D721Med (cell line): ENCODE results near the gene ROPN1L.
"Not testable (repeated sequence)": the region's sequence is repeated elsewhere in the genome, so short reads cannot be mapped to it uniquely, and the experiment has no call there.

Experiments used
- DNase-seq: peaks from one replicate; pipeline ENCODE4 v3.0.0; 2011; ENCODE audit warnings: low spot score; ENCODE audit not compliant: insufficient read length
- FAIRE-seq: peaks from 2 replicates; lab custom pipeline; 2011; peaks lifted over from hg19 to GRCh38; lab: Jason Lieb, UNC
- CTCF ChIP-seq: IDR thresholded peaks from 2 replicates; pipeline ENCODE4 v1.5.1; 2012; ENCODE audit warnings: mild to moderate bottlenecking, control low read depth; ENCODE audit not compliant: insufficient read depth; ENCODE audit errors: missing control alignments

The ROPN1L gene

GRCh38 chr5:10493884-10494283, 52.2 kb downstream of the ROPN1L start:
- TF ChIP-seq CTCF: no peak
- DNase-seq: no peak
- no peak for FAIRE-seq

GRCh38 chr5:10494497-10494896, 52.8 kb downstream of the ROPN1L start:
- FAIRE-seq, DNase-seq: not testable (repeated sequence)

- TF ChIP-seq CTCF: no peak
- no peak for FAIRE-seq
- no peak for DNase-seq
Observed at GRCh38 chr5:10497554-10497953, 55.9 kb downstream of the ROPN1L start.

- no peak for TF ChIP-seq CTCF
- FAIRE-seq: no peak
- DNase-seq: no peak
Observed at GRCh38 chr5:10498350-10498749, 56.7 kb downstream of the ROPN1L start.

- FAIRE-seq: no peak
- DNase-seq: no peak
- no peak for TF ChIP-seq CTCF
Observed at GRCh38 chr5:10499066-10499465, 57.4 kb downstream of the ROPN1L start.

GRCh38 chr5:10499776-10500175, 58.1 kb downstream of the ROPN1L start:
- FAIRE-seq: no peak
- DNase-seq: no peak
- TF ChIP-seq CTCF: no peak

- FAIRE-seq (no peak), DNase-seq (no peak)
- no peak for TF ChIP-seq CTCF
Observed at GRCh38 chr5:10500669-10501068, 59.0 kb downstream of the ROPN1L start.

- FAIRE-seq (no peak), DNase-seq (no peak)
- TF ChIP-seq CTCF: no peak
Observed at GRCh38 chr5:10501554-10502075, 59.9 kb downstream of the ROPN1L start.
